Urothelium cell line (cell line): Measurements from ENCODE around the gene MRPS26.
"Not testable (repeated sequence)": the region's sequence is repeated elsewhere in the genome, so short reads cannot be mapped to it uniquely, and the experiment has no call there.

ENCODE experiments used
- DNase-seq: peaks from one replicate; pipeline ENCODE4 v3.0.0; 2011; ENCODE audit warnings: low spot score, mixed read lengths
- FAIRE-seq: peaks from 2 replicates; lab custom pipeline; 2011; peaks lifted over from hg19 to GRCh38; lab: Jason Lieb, UNC

The MRPS26 gene

DNA sequence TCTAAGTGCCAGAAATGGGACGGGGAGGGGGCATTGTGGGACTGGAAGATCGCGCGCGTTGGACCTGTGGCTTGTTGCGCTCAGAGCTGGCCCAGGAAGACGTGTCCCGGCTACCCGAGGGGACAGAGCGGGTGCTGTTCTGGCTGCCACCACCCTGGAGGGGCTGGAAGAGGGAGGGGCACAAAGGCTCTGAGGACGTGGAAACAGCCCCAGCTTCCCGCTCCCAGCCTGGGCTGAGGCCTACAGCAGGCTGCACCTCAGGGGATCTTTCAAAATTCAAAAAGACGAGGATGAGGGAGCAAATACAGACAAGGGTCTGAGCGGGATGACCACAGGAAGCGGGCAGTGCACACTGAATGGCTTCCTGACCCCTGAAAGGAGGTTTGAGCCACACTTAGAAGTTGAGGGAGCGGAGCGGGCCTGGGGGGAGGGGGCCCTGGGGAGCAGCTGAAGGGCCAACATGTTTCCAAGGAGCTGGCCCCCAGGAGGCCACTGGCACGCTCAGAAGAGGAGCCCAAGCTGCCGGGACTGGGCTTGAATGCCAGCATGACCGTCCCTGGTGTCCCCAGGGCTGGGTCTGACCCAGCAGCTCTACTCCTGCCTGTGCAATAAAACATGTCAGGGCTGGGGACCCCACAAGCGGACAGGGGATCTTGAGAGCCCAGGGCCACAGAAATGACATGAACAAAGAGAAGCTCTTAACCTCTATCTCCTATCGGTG is 26.8 kb downstream of the MRPS26 start:
- DNase-seq, result no peak
- FAIRE-seq, result no peak

DNA sequence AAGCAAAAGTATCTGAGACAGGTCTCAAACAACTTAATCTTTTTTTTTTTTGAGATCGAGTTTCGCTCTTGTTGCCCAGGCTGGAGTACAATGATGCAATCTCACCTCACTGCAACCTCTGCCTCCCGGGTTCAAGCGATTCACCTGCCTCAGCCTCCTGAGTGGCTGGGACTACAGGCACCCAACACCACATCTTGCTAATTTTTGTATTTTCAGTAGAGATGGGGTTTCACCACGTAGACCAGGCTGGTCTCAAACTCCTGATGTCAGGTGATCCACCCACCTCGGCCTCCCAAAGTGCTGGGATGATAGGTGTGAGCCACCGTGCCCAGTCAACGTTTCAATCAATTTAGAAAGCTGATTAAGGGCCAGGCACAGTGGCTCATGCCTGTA is 27.4 kb downstream of the MRPS26 start:
- DNase-seq, FAIRE-seq: not testable (repeated sequence)

DNA sequence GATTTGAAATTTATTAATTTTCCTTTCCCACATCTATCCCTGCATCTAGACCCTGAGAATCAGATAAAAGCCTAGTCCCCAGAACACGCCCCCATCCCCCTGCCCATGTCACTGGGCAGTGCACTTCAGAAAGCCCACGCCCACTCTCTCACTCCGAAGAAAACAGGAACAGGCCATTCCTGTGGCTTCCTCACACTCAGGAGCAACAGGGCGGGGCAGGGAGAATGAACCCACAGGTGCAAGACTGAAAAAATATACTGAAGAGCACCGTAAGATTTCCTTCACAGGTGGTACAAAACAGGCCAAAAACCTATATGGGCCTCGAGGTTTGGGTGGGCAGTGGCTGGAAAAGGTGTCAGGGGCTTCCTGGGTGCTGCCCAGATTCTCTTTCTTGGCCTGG is 29.0 kb downstream of the MRPS26 start:
- FAIRE-seq (no peak), DNase-seq (no peak)

DNA sequence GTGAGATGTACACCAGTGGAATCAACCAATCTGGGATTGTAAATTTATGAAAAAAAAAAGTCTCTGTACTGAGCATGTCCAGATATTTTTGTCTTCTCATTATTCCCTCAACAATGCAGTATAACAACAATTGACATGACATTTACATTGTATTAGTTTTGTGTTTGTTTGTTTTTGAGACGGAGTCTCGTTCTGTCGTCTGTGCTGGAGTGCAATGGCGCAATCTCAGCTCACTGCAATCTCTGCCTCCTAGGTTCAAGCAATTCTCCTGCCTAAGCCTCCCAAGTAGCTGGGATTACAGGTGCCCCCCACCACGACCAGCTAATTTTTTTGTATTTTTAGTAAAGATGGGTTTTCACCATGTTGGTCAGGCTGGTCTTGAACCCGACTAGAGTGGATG is 29.5 kb downstream of the MRPS26 start:
- not testable (repeated sequence) for FAIRE-seq, DNase-seq

DNA sequence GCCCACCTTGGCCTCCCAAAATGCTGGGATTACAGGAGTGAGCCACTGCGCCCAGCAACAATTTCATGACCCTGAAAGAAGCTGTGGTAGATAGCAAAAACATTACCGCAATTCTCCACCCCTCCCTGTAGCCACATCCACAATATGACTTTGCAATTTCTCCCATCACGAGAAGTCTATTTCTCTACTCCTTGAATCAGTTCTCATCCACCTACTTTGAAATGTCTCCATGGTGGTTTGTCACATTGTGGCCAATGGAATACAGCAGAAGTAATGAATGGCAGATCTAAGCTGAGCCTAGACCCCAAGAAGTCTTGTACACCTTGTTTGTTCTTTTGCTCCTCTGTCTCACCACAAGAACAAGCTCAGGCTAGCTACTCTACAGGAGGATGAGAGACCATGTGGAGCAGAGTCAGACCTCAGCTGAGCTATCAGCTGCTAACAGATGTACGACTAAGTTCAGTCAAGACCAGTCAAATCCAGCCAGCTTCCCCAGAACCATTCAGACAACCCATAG is 31.8 kb downstream of the MRPS26 start:
- DNase-seq, result no peak
- FAIRE-seq, result no peak

DNA sequence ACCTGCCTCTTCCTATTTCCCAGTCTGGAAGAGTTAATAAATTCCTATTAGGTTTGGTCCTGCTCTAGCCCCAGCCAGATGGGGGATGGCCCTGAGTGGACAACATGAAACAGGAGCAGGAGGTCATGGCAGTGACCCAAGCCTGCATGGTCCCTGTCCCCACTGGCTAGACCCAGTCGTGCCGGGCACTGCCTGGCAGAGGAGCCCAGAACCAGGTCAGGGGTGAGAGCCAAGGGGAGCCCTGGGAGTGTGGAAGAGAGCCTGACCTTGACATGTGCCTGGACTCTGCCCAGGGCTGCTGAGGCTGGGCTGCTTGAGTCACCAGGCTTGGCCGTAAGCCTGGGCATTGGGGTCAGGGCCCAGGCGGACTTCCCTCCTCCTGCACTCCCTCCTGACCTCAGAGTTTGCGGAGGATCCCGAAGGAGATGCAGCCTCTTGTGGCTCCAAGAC is 35.1 kb downstream of the MRPS26 start:
- DNase-seq (no peak), FAIRE-seq (no peak)

DNA sequence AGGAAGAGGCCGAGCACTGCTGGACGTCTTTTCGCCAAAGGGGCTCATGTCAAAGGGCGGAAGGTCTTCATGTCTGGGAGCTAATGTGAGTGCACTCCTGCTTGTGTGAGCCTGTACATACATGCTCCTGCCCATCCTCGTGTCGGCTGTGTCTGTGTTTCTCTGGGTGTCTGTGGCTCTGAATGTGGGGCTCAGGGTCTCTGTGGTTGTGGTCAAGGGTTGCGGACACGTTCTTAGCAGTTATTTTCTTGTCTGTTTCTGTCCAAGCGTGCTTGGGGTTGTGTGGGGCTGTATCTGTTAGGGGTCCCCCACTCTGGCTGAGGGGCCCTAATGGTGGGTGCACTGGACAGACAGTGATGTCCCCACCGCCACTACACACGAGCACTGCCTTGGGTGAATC is 35.8 kb downstream of the MRPS26 start:
- DNase-seq (no peak), FAIRE-seq (no peak)

DNA sequence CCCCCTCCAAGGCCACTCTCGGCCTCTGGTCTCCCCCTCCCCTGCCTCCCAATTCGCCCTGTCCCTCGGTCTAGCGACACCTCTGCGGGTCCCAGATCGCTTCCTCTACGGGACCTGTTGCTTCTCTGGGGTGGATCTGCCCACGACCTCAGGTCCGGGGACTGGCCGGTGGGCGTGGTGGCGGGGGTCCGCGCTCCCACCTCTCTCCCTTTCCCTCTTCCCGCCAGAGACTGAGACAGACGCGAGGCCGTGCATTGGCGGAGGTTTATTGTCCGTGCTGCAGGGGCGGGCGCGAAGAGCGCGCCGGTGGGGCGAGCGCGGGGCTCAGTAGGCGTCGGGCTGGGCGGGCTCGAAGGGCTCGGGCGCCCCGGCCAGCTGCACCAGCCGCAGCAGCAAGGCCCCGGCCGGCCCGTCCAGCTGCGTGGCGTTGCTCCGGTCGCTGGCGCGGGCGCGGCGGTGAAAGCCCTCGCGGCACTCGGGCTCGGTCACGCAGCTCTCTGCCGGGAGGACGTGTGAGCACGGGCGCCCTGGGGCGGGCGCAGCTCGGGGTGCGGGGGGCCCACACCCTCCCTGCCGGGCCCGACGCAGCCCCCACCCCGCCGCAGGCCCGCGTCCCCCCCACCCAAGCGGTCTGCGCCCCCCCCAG is 36.6 kb downstream of the MRPS26 start:
- no peak for FAIRE-seq
- no peak for DNase-seq

DNA sequence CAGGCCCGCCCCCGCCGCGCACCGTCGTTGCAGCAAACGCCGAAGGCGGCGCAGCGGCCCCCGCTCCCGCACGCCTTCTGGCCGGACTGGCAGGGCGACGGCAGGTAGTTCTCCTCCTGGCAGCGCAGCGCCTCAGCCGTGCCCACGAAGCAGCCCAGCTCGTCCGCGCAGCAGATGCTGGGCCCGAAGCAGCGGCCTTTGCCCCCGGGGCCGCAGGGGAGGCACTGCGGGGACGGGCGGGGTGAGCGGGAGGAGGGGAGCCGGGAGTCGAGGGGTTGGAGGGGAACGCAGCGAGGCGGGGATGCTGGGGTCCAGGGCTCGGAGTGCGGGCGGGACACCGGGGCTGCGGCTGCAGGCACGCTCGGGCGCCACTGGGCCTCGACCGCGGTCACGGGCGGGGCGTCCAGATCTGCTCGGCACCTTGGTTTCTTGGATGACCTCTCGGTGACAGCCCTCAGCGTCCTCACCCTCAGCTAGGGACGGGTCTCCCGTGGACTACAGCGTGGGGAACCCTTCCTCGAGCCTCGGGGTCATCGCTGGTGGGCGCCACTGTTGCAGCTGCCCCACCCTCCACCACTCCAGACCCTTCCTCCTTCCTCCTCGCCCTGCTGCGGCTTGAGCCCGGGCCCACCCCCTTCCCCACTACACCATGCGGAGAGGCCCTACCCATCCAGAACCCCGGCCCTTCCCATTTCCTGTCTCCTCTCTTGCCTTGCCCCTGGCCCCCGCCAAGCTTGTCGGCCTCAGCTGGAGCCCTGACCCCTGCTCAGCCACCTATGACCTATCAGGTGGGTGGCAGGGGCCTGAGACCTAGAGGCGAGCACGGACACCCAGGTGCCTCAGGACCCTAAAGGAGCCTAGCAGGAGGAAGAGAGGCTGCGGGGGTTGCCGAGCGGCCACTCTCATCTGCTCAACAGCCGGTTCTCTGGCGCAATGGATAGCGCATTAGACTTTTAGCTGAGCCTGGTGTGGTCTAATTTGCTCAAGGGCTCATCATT is 37.4 kb downstream of the MRPS26 start:
- DNase-seq, result no peak
- no peak for FAIRE-seq

DNA sequence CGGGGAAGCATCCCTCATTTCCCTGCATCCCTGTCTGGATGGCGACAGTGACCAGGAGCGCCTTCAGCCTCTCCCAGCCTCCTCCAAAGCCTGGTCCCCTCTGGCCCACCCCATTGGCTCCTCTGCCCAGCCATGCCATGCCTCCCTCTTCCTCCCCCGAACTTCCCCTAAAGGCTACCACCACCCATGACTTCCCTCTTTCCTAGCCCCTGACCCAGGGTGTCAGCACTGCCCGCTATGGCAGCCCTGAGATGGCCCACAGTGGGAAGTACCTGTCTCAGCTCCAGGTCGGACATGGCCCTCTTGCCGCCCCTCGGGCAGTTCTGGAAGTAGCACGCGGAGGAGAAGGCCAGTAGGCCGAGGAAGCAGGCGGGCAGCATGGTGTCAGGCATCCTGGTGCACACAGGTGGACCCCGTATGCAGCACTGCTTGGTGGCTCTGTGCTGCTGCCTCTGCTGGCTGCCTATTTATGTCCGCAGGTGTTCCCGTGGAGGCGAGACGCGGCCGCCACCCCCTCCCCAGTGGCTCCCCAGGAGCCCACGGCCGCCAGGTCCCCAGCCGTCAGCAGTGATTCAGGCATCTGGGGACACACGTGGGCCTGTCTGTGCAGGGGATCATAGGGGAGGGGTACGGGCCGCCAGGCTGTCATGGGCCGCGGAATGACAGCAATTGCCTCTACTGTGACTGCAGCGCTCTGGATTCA is 38.6 kb downstream of the MRPS26 start, which contains the start of gene AVP:
Gene AVP (minus strand): TSS at position 442 of the 703 bp plus-strand sequence. CDS start 50 bp downstream, at position 392.
- no peak for DNase-seq
- FAIRE-seq, result no peak

DNA sequence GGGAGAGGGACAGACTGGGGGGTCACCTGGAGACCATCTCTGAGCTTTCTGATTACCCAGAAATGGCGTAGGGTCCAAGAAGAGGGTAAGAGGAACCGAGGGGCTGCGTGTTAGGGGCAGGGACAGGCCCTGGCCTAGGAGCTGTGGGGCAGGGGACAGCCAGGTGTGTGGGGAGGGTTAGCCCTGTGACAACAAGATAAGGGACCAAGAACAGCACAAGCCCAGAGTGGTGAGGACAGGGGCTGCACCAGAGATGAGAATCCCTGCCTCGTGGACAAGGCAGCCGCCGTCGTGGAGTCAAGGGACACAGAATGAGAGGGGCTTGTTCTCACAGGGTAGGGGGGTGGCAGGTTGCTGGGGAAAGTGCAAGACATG is 39.1 kb downstream of the MRPS26 start:
- DNase-seq (no peak), FAIRE-seq (no peak)

DNA sequence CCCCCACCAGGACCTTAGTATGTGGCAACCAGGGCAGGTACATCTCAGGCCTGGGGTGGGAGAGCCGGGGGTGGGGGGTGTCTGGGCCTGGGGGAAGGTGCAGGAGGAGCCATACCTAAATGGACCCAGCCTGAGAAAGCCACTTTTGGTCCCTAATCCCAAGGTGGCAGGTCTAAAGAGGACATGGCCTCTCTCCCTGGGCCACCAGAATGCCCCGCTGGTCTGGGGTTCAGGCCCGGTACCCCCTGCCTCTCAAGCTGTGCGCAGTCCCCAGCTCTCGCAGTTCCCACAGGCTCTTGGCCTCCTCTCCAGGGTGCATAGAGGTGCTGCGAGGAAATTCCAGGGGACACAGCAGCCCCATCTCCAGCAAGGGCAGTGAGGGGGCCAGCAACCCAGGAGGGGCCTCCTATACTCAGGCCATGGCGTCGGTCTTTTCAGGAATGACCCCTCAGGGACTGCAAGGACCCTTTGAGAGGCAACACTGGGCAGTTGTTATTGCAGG is 39.8 kb downstream of the MRPS26 start:
- DNase-seq, result no peak
- no peak for FAIRE-seq

DNA sequence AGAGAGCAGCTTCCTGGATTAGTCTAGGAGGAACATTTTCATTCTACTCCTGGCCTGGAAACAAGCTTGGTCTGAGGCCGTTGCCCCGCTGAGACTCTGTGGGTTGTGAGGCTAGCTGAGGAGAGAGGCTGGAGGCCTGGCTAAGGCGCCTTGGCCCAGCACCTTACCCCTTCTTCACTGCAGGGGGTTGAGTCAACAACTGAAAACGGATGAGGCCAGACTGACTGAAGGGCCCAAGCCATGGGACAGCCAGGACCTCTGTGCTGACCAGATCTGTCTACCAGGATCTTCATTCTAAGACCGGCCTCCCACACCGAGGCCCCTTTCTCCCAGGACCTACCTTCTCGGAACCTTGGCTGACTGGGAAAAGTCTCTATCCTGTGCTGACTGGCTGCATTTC is 42.2 kb downstream of the MRPS26 start:
- FAIRE-seq (no peak), DNase-seq (no peak)

DNA sequence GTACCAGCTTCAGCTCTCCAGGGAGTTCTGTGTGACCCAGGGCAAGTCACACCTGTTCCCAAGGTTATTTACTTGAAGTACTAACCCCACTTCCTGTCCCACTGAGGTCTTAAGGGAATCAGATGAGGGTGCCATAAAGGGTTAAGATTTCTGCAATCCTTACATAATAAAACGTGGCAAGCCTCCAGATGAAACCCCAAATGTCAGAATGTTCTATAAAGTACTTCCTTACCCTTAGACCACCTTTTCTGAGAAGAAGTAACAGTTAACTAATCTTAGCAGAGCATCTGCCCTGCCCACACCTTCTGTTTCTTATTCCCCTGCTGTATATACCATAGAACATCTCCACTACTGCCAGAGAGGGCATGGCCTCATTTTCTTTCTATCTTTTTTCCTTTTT is 44.7 kb downstream of the MRPS26 start:
- no peak for DNase-seq
- FAIRE-seq, result no peak

DNA sequence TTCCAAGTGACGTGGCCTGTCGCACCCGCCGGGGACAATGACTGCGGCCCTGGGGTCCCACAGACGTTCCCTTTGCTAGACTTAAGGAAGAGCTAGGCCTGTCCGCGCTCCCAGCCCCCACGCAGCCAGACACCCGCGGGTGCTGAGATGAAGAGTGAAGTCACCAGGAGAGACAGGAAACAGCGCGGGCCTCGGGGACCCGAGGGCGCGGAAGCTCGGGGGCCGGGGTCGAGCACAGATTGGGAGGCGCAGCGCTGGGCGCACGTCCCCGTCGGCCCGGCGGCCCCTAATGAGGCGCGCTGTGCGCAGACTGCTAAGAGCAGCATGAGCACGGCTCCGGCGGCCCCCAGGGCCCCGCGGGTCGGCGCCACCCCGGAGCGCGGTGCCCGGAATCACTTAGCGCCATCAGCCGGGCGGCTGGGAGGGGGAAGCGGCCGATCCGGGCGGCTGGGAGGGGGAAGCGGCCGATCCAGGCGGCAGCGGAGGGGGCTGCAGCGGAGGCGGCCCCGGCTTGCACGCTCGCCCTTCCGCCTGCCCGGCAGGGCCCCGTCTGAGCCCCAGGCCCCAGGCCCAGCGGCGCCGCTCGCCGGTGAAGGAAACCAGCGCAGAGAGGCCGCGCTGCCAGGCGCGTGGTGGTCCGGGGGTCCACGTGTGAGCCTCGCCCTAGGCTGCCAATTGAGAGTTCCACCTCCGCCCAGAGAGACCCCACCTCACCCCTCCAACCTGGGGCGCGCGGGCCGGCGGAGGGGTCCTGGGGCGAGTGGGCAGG is 46.9 kb downstream of the MRPS26 start:
- FAIRE-seq (no peak), DNase-seq (no peak)

DNA sequence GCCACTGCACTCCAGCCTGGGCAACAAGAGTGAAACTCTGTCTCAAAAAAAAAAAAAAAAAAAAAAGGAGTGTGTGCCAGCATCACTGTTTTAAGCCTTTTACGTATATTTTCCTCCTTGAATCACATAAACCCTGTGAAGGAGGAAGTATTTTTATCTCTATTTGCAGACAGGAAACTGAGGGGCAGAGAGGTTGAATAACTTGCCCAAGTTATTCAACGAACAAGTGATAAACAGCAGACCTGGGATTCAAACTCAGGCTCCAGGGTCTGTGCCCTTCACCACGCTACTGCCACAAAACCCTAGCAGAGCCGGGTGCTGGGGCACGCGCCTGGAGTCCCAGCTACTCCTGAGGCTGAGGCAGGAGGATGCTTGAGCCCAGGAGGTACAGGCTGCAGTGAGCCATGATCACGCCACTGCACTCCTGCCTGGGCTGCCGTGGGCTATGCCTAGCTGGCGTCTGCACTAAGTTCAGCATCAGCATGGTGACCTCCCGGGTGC is 48.1 kb downstream of the MRPS26 start:
- FAIRE-seq (no peak), DNase-seq (no peak)

DNA sequence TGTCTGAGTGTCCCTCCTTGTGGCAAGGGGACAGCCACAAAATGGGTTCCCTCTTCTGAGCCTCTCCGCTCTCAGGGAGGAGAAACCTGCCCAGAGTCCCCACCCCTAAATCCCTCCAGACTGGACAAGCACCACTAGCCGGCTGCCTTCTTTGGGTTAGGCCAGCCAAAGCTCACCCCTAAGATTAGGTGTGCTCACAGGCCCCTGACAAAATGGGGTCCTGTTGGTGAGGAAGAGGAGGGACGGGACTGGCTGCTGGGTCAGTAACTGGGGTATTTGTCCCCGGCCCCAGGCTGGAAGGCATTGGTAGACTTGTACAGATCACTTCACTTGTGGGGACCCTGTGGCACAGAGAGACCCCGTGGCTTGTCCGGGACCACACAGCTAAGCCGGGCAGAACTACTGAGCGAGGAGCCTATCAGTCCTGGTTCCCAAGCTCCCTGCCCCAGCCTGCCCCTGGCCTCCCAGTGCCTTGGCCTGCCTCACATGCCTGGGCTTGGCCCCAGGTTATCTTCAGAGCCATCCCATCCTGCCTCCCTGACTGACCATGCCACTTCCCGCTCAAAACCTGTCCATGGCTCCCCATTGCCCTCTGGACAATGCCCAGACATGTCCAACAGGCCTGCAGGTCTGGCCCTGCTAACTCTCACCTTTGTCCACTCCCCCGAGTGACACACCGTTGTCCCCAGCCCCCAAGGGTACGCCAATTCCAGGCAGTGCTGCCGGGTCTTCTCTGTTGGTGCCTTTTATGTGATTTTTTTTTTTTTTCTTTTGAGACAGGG is 49.2 kb downstream of the MRPS26 start:
- DNase-seq, result no peak
- no peak for FAIRE-seq
